ENCODE measurements around the gene DCTD. TPM values are rescaled to one million over a fixed set of nuclear protein-coding genes. Genes with fewer than 3 reads are reported as not detected.

The DCTD gene
- total and polyA plus RNA-seq, 2 donors = 40.0 to 65.8 TPM

DNA sequence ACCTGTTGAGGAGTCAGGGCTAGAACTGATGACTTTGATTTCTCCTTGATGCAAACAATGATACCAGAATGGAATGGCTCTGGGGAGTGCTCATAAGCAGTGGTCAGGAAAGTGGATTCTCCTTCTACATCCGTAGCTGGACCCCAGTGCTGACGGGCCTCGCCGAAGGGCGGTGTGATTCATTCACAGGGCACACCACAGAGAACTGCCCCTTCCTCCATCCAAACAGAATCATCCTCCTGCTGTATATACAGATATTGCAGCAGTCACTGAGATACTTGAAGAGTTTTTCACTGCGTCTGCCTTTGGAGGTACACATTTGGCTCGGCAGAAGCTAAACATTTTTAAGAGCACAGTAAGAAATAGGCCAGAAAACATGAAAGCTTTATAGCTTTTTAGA, 7.3 kb upstream of the DCTD start:
- Histone ChIP-seq H3K4me3 (ENCODE audit: low read length in 2 of 2) (no peak overlapping the region), H3K36me3 (ENCODE audit: control insufficient read depth in 2 of 2, insufficient read depth in 2 of 2, low read length in 1 of 2) (no peaks in the 10 kb centered on the region), H3K27me3 (ENCODE audit: control insufficient read depth in 2 of 2, insufficient read depth in 1 of 2, low read length in 1 of 2) (peaks cover 0 to 2% of the 10 kb centered on the region in 2 donors), H3K27ac (ENCODE audit: low read depth in 1 of 2, low read length in 1 of 2) (no peak overlapping the region), H3K9me3 (ENCODE audit: control insufficient read depth in 2 of 2, insufficient read depth in 1 of 2, low read length in 1 of 2) (no peaks in the 10 kb centered on the region), H3K4me1 (ENCODE audit: control insufficient read depth in 2 of 2, insufficient read depth in 2 of 2, low read length in 2 of 2) (peaks cover 0 to 3% of the 10 kb centered on the region in 2 donors)
- WGBS = 97% methylated on average over 7 of the region's 7 CpGs
- DNase-seq (ENCODE audit: low read depth in 6 of 9, low spot score in 9 of 9) = no peak

DNA sequence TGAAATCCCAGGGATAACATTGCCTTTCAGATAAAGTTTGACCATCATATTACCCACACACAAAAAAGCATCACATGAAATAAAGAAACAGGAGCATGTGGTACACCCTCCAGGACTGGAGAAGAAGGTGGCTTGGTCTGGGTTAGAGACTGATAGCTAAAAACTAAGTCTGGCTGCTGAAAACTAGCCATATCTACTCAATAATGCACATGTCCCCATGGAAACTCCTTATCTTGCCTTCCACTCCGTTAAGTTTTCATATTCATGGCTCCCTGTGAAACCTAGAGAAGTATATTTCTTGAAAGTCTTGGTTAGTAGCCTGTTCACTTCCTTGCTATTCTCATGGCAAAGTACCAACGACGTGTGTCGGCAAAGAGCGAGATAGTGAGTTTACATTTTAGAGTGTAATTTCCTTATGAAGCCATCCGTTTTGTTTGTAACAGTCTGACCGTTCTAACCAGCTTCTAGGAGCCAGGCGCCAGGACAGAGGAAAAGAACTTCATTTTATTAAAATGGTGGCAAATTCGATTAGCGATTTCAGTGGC, 6.7 kb upstream of the DCTD start:
- WGBS = 97% methylated on average over 10 of the region's 10 CpGs
- Histone ChIP-seq H3K27ac (ENCODE audit: low read depth in 1 of 2, low read length in 1 of 2) (no peak overlapping the region), H3K36me3 (ENCODE audit: control insufficient read depth in 2 of 2, insufficient read depth in 2 of 2, low read length in 1 of 2) (no peaks in the 10 kb centered on the region), H3K4me3 (ENCODE audit: low read length in 2 of 2) (no peak overlapping the region), H3K27me3 (ENCODE audit: control insufficient read depth in 2 of 2, insufficient read depth in 1 of 2, low read length in 1 of 2) (peaks cover 0 to 2% of the 10 kb centered on the region in 2 donors), H3K9me3 (ENCODE audit: control insufficient read depth in 2 of 2, insufficient read depth in 1 of 2, low read length in 1 of 2) (no peaks in the 10 kb centered on the region), H3K4me1 (ENCODE audit: control insufficient read depth in 2 of 2, insufficient read depth in 2 of 2, low read length in 2 of 2) (peaks cover 0 to 5% of the 10 kb centered on the region in 2 donors)
- DNase-seq (ENCODE audit: low read depth in 6 of 9, low spot score in 9 of 9) = no peak

DNA sequence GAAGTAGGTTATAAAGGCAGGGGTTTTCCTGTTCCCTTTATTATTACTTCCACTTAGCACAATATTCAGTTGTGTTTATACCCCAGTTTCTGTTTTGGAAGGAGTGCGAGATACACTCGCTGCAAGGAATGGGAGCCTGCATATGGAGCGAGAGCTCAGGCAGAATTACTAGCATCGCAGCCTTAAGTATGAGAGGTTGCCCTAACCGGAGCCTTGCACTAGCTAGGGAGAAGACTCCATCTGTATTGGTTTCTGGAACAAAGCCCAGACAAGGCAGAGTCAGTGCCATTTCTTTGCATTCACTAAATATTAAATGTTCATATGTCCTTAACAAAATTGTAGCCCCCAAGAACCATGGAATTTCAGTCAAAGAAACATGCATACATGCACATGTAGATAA, 6.2 kb upstream of the DCTD start:
- Histone ChIP-seq H3K9me3 (ENCODE audit: control insufficient read depth in 2 of 2, insufficient read depth in 1 of 2, low read length in 1 of 2) (no peaks in the 10 kb centered on the region), H3K36me3 (ENCODE audit: control insufficient read depth in 2 of 2, insufficient read depth in 2 of 2, low read length in 1 of 2) (no peaks in the 10 kb centered on the region), H3K27ac (ENCODE audit: low read depth in 1 of 2, low read length in 1 of 2) (no peak overlapping the region), H3K4me1 (ENCODE audit: control insufficient read depth in 2 of 2, insufficient read depth in 2 of 2, low read length in 2 of 2) (peaks cover 0 to 8% of the 10 kb centered on the region in 2 donors), H3K4me3 (ENCODE audit: low read length in 2 of 2) (no peak overlapping the region), H3K27me3 (ENCODE audit: control insufficient read depth in 2 of 2, insufficient read depth in 1 of 2, low read length in 1 of 2) (peaks cover 0 to 2% of the 10 kb centered on the region in 2 donors)
- WGBS = 95% methylated on average over 5 of the region's 5 CpGs
- DNase-seq (ENCODE audit: low read depth in 6 of 9, low spot score in 9 of 9) = no peak

GRCh38 chr4:182922501-182923284, 5.5 kb upstream of the DCTD start:
- 95% methylated on average over 13 of the region's 13 CpGs for WGBS
- peaks cover 2 to 14% of the 10 kb centered on the region in 2 donors for H3K4me1 ChIP-seq (ENCODE audit: control insufficient read depth in 2 of 2, insufficient read depth in 2 of 2, low read length in 2 of 2)
- DNase-seq (ENCODE audit: low read depth in 6 of 9, low spot score in 9 of 9) = no peak

DNA sequence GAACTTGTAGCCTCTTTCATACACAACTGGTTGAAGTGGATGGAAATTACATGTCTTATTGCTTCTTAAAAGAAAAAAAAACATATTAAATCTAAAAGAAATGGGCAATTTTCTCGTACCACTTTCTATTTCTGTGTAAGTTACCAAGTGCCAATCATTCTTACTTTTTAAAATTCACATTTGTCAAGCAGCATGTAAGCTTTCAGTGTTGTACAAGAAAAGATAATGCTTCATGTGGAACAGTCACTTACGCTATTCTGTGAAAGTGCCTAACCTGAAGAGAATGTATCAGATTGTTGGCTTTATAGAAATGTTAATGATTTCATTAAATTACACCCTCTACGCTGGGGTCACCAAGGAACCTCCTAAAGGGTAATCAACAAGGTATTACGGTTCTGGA, 4.4 kb upstream of the DCTD start:
- 96% methylated on average over 4 of the region's 4 CpGs for WGBS
- H3K4me3 ChIP-seq (ENCODE audit: low read length in 2 of 2) = no peak overlapping the region
- H3K4me1 ChIP-seq (ENCODE audit: control insufficient read depth in 2 of 2, insufficient read depth in 2 of 2, low read length in 2 of 2) = peaks cover 2 to 17% of the 10 kb centered on the region in 2 donors
- H3K27ac ChIP-seq (ENCODE audit: low read depth in 1 of 2, low read length in 1 of 2) = no peak overlapping the region
- H3K36me3 ChIP-seq (ENCODE audit: control insufficient read depth in 2 of 2, insufficient read depth in 2 of 2, low read length in 1 of 2) = no peaks in the 10 kb centered on the region
- no peaks in the 10 kb centered on the region for H3K9me3 ChIP-seq (ENCODE audit: control insufficient read depth in 2 of 2, insufficient read depth in 1 of 2, low read length in 1 of 2)
- peaks cover 0 to 2% of the 10 kb centered on the region in 2 donors for H3K27me3 ChIP-seq (ENCODE audit: control insufficient read depth in 2 of 2, insufficient read depth in 1 of 2, low read length in 1 of 2)
- no peak for DNase-seq (ENCODE audit: low read depth in 6 of 9, low spot score in 9 of 9)

More at GRCh38 chr4:182922501-182923284, 5.5 kb upstream of the DCTD start:
- no peak overlapping the region for H3K4me3 ChIP-seq (ENCODE audit: low read length in 2 of 2)
- H3K27me3 ChIP-seq (ENCODE audit: control insufficient read depth in 2 of 2, insufficient read depth in 1 of 2, low read length in 1 of 2) = peaks cover 0 to 2% of the 10 kb centered on the region in 2 donors
- H3K27ac ChIP-seq (ENCODE audit: low read depth in 1 of 2, low read length in 1 of 2) = no peak overlapping the region
- H3K36me3 ChIP-seq (ENCODE audit: control insufficient read depth in 2 of 2, insufficient read depth in 2 of 2, low read length in 1 of 2) = no peaks in the 10 kb centered on the region
- H3K9me3 ChIP-seq (ENCODE audit: control insufficient read depth in 2 of 2, insufficient read depth in 1 of 2, low read length in 1 of 2) = no peaks in the 10 kb centered on the region

GRCh38 chr4:182920676-182921075, 3.5 kb upstream of the DCTD start:
- no peaks in the 10 kb centered on the region for H3K9me3 ChIP-seq (ENCODE audit: control insufficient read depth in 2 of 2, insufficient read depth in 1 of 2, low read length in 1 of 2)
- no peak overlapping the region for H3K4me3 ChIP-seq (ENCODE audit: low read length in 2 of 2)
- no peaks in the 10 kb centered on the region for H3K36me3 ChIP-seq (ENCODE audit: control insufficient read depth in 2 of 2, insufficient read depth in 2 of 2, low read length in 1 of 2)
- H3K27ac ChIP-seq (ENCODE audit: low read depth in 1 of 2, low read length in 1 of 2) = no peak overlapping the region
- DNase-seq (ENCODE audit: low read depth in 6 of 9, low spot score in 9 of 9) = no peak
- H3K27me3 ChIP-seq (ENCODE audit: control insufficient read depth in 2 of 2, insufficient read depth in 1 of 2, low read length in 1 of 2) = peaks cover 0 to 2% of the 10 kb centered on the region in 2 donors
- peaks cover 2 to 23% of the 10 kb centered on the region in 2 donors for H3K4me1 ChIP-seq (ENCODE audit: control insufficient read depth in 2 of 2, insufficient read depth in 2 of 2, low read length in 2 of 2)
- WGBS = 97% methylated on average over 4 of the region's 4 CpGs

DNA sequence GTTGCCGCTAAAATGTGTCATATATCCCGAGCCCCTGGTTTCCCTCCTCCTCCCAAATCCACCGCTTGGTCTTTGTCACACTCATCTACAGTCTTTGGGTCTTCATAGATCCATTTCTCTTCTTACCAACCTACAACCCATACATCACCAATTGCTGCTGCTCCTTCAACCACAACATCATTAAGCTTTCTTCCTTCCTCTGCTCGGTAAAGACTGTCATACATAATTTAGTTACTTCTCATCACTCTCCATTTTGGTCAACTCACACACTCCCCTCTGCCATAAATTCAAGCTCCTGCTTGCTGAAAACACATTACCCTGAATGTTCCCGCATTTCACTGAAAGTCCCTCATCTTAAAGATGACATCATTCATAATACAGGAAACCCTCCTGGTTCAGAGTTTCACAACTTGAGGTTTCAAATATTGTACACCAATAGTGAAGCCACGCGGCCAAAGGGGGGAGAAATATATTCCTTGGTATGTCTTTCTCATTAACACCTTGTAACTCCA, 1.7 kb upstream of the DCTD start:
- no peak overlapping the region for H3K4me3 ChIP-seq (ENCODE audit: low read length in 2 of 2)
- H3K36me3 ChIP-seq (ENCODE audit: control insufficient read depth in 2 of 2, insufficient read depth in 2 of 2, low read length in 1 of 2) = peaks cover 0 to 14% of the 10 kb centered on the region in 2 donors
- no peaks in the 10 kb centered on the region for H3K9me3 ChIP-seq (ENCODE audit: control insufficient read depth in 2 of 2, insufficient read depth in 1 of 2, low read length in 1 of 2)
- peak in 1 of 9 donors; percentile 30 for DNase-seq (ENCODE audit: low read depth in 6 of 9, low spot score in 9 of 9)
- H3K27ac ChIP-seq (ENCODE audit: low read depth in 1 of 2, low read length in 1 of 2) = no peak overlapping the region
- H3K27me3 ChIP-seq (ENCODE audit: control insufficient read depth in 2 of 2, insufficient read depth in 1 of 2, low read length in 1 of 2) = peaks cover 0 to under 1% of the 10 kb centered on the region in 2 donors
- whole genome bisulfite sequencing = 58% methylated on average over 7 of the region's 7 CpGs
- peaks cover 2 to 23% of the 10 kb centered on the region in 2 donors for H3K4me1 ChIP-seq (ENCODE audit: control insufficient read depth in 2 of 2, insufficient read depth in 2 of 2, low read length in 2 of 2)

DNA sequence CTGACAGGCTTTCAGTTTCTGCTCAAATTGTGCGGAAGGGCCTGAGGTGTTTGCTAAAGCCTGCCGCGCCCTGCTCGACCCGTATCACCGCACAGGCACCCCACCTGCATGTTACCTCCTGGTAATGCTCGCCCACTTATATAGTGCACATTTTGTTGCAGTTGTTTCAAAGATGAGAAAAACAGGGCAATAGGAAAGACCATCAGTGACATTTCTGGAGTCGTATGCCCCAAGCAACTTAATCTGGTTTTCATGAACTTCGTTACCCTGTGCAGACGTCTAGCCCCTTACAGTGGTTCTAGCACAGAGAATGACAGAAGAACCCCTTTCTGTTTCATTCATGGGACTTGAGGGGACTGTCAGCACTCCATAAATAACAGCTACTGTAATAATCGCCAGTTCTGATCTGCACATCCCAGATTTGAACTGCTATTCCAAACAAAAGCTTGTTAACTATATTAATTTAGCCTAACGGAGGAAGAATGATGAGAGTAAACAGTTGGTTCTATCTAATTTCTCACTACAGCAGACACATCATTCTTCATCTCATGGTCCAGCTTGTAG, 940 bp upstream of the DCTD start:
- Histone ChIP-seq H3K27ac (ENCODE audit: low read depth in 1 of 2, low read length in 1 of 2) (peak overlapping the region; percentile 87 to 98), H3K9me3 (ENCODE audit: control insufficient read depth in 2 of 2, insufficient read depth in 1 of 2, low read length in 1 of 2) (no peaks in the 10 kb centered on the region), H3K36me3 (ENCODE audit: control insufficient read depth in 2 of 2, insufficient read depth in 2 of 2, low read length in 1 of 2) (peaks cover 4 to 17% of the 10 kb centered on the region in 2 donors), H3K4me1 (ENCODE audit: control insufficient read depth in 2 of 2, insufficient read depth in 2 of 2, low read length in 2 of 2) (peaks cover 2 to 23% of the 10 kb centered on the region in 2 donors), H3K4me3 (ENCODE audit: low read length in 2 of 2) (peak overlapping the region; percentile 57 to 80), H3K27me3 (ENCODE audit: control insufficient read depth in 2 of 2, insufficient read depth in 1 of 2, low read length in 1 of 2) (no peaks in the 10 kb centered on the region)
- DNase-seq (ENCODE audit: low read depth in 6 of 9, low spot score in 9 of 9) = peak in 1 of 9 donors; percentile 53
- WGBS = 21% methylated on average over 12 of the region's 12 CpGs

Measured in thymus (tissue), 11 donors.